ENCODE data around the gene CTAG2.
"Not testable (repeated sequence)": the region's sequence is repeated elsewhere in the genome, so short reads cannot be mapped to it uniquely, and the experiment has no call there.

- not testable (repeated sequence) for TF ChIP-seq CTCF (IDR thresholded peaks at IDR 0.05; ENCODE audit: low read length); EZH2 (IDR thresholded peaks at IDR 0.05; ENCODE audit: borderline replicate concordance, low read length)
Measured at GRCh38 chrX:154641740-154642139, 11.6 kb downstream of the CTAG2 start.

Measured in OCI-LY1 (cell line).